Keratinocyte (primary cell): ENCODE measurements around the gene TRIM38.

Source experiments
- EZH2 ChIP-seq: IDR thresholded peaks from one replicate; pipeline ENCODE4 v1.6.1; 2012; ENCODE audit warnings: inconsistent platforms, mild to moderate bottlenecking, low read length, moderate library complexity
- TF ChIP-seq, protein P1 (sequence below), 3 experiments: IDR thresholded peaks in 1 of 3; conservative IDR thresholded peaks in 1 of 3; optimal IDR thresholded peaks in 1 of 3; 2 replicates in 2 of 3; 3 replicates in 1 of 3; pipeline versions ENCODE3 to v1.5.1; 2011; ENCODE audit warnings: low read length in 3 of 3, mild to moderate bottlenecking in 3 of 3, moderate library complexity in 2 of 3, control low read depth in 1 of 3, inconsistent platforms in 1 of 3; ENCODE audit not compliant: insufficient read depth in 2 of 3; ENCODE audit errors: extremely low read depth in 1 of 3

DNA sequence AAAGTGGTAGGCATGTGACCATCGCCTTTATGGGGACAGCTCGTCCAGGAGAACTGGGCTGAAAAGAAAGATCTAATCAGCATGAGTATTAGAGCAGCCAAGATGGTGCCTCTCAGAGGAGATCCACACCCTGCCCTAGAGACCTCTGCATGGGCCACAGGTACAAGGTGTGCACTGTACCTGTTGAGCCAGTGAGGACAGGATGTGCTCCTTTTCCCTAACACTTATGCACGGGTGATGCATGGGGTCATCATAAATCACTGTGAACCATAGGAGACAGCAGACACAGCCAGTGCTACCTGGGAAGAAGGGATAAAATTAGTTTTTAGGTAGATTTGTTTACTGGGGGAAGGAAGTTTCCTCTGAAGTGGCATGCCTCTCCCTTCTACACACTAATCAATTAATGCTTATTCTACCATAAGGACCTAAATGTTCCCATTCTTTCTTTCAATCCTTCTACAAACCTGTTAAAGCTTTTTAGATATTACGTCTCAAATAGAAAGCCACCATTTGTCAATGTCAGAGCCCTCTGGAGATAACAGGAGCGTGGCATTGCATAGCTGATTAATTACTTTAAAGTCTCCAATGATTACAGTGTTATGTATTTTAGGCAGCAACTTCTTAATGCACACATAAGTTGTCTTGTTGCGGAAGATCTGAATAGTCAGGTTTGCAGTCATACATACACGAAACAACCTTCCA, 45.7 kb upstream of the TRIM38 start:
- TF ChIP-seq, protein P1, sequence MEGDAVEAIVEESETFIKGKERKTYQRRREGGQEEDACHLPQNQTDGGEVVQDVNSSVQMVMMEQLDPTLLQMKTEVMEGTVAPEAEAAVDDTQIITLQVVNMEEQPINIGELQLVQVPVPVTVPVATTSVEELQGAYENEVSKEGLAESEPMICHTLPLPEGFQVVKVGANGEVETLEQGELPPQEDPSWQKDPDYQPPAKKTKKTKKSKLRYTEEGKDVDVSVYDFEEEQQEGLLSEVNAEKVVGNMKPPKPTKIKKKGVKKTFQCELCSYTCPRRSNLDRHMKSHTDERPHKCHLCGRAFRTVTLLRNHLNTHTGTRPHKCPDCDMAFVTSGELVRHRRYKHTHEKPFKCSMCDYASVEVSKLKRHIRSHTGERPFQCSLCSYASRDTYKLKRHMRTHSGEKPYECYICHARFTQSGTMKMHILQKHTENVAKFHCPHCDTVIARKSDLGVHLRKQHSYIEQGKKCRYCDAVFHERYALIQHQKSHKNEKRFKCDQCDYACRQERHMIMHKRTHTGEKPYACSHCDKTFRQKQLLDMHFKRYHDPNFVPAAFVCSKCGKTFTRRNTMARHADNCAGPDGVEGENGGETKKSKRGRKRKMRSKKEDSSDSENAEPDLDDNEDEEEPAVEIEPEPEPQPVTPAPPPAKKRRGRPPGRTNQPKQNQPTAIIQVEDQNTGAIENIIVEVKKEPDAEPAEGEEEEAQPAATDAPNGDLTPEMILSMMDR (optimal IDR thresholded peaks at IDR 0.05 in 1 of 3, IDR thresholded peaks at IDR 0.05 in 1 of 3, conservative IDR thresholded peaks at IDR 0.05 in 1 of 3; ENCODE audit: extremely low read depth in 1 of 3, insufficient read depth in 2 of 3, low read length in 3 of 3), result no peak
- TF ChIP-seq EZH2, result no peak
